ENCODE results near the gene CASP6. TPM values are rescaled to one million over a fixed set of nuclear protein-coding genes. Genes with fewer than 3 reads are reported as not detected.

CASP6 gene
- total and polyA plus RNA-seq, 2 of the 8 experiments (the other 6 are each of a cell fraction or from before 2014, with no cell fraction given): 29.5 to 35.1 TPM

GRCh38 chr4:109671350-109671749 is 31.9 kb downstream of the CASP6 start:
- no peak overlapping the region for H2BK20ac ChIP-seq (ENCODE audit: low read length)
- H3K9me3 ChIP-seq (ENCODE audit: insufficient read depth in 2 of 2, low read depth in 1 of 2, low read length in 1 of 2): no peaks in the 10 kb centered on the region
- no peak overlapping the region for H4K5ac ChIP-seq (ENCODE audit: insufficient read length, low read depth, low read length)
- H2BK15ac ChIP-seq (ENCODE audit: low read length): no peak overlapping the region
- no peak overlapping the region for H2AFZ ChIP-seq (ENCODE audit: low read length)
- H3K18ac ChIP-seq (ENCODE audit: extremely low read depth, low read length): no peak overlapping the region
- no peak overlapping the region for H3K23ac ChIP-seq (ENCODE audit: insufficient read length)
- DNase-seq (ENCODE audit: low read depth in 1 of 2, low spot score in 2 of 2) (no peak), FAIRE-seq (no peak)
- H3K4me1 ChIP-seq (replicated peaks in 1 of 4; ENCODE audit: control insufficient read depth in 3 of 4, insufficient read depth in 4 of 4, low read length in 3 of 4): no peaks in the 10 kb centered on the region
- H2BK5ac ChIP-seq (ENCODE audit: low read depth, low read length): no peak overlapping the region
- no peaks in the 10 kb centered on the region for H3K36me3 ChIP-seq (ENCODE audit: control insufficient read depth in 2 of 4, insufficient read depth in 4 of 4, low read length in 3 of 4)
- H3K4me3 ChIP-seq (ENCODE audit: extremely low read depth in 1 of 4, insufficient read depth in 2 of 4, low read depth in 3 of 4, low read length in 4 of 4): no peak overlapping the region
- no peak overlapping the region for H3K27ac ChIP-seq (ENCODE audit: low read depth, low read length)
- no peak overlapping the region for H2BK12ac ChIP-seq (ENCODE audit: low read depth, low read length)
- ChIA-PET POLR2A (ENCODE audit: partially characterized antibody) (no interaction called here), CTCF (ENCODE audit: partially characterized antibody) (interaction anchor here (0.7 to 1.5 kb wide), 3 partner anchors 12 to 30 kb away, joined by 3 to 5 read pairs (median 4); no protein-coding TSS in a partner anchor)
- H3K27me3 ChIP-seq (replicated peaks in 1 of 4; ENCODE audit: control insufficient read depth in 3 of 4, extremely low read depth in 1 of 4, insufficient read depth in 3 of 4, low read length in 3 of 4): no peaks in the 10 kb centered on the region
- H3K79me2 ChIP-seq (ENCODE audit: control insufficient read depth in 1 of 2, insufficient read depth in 2 of 2, low read length in 2 of 2): no peaks in the 10 kb centered on the region
- H3K79me1 ChIP-seq (ENCODE audit: low read depth, low read length): no peaks in the 10 kb centered on the region
- no peak overlapping the region for H4K91ac ChIP-seq (replicated peaks; ENCODE audit: insufficient read length, low read length)
- H3K23me2 ChIP-seq (ENCODE audit: low read depth, low read length): no peaks in the 10 kb centered on the region; the same call in 1 of the 2 replicates
- no peak overlapping the region for H3K56ac ChIP-seq (replicated peaks; ENCODE audit: insufficient read length, low read depth, low read length)
- no peak overlapping the region for H3K9ac ChIP-seq (replicated peaks in 1 of 4; ENCODE audit: extremely low read depth in 1 of 4, low read depth in 3 of 4, low read length in 3 of 4)
- H3K14ac ChIP-seq (ENCODE audit: insufficient read length): no peak overlapping the region
- H3K4me2 ChIP-seq (ENCODE audit: insufficient read depth in 1 of 2, low read depth in 2 of 2, low read length in 2 of 2): no peak overlapping the region
- H4K8ac ChIP-seq (ENCODE audit: extremely low read depth, insufficient read depth, low read length): no peak overlapping the region
- no peak overlapping the region for H3K4ac ChIP-seq (replicated peaks; ENCODE audit: insufficient read length, low read depth, low read length)
- H4K20me1 ChIP-seq (replicated peaks in 1 of 2; ENCODE audit: control insufficient read depth in 1 of 2, insufficient read depth in 2 of 2, low read length in 2 of 2): no peaks in the 10 kb centered on the region
- no peak overlapping the region for H2AK5ac ChIP-seq (ENCODE audit: low read depth, low read length)
- no peak overlapping the region for H2BK120ac ChIP-seq (replicated peaks; ENCODE audit: low read depth, low read length)
- TF ChIP-seq RNF2 (IDR thresholded peaks at IDR 0.05; ENCODE audit: borderline replicate concordance, low read depth, low read length, missing control alignments, poor library complexity, severe bottlenecking) (no peak), GABPA (IDR thresholded peaks at IDR 0.05; ENCODE audit: borderline replicate concordance, insufficient read depth, low read length) (no peak), CBX8 (IDR thresholded peaks at IDR 0.05; ENCODE audit: borderline replicate concordance, low read depth, low read length) (no peak), CHD2 (IDR thresholded peaks at IDR 0.05; ENCODE audit: low read length) (no peak), CTBP2 (IDR thresholded peaks at IDR 0.05; ENCODE audit: borderline replicate concordance, insufficient read depth, insufficient read length, low read length) (no peak), HDAC6 (IDR thresholded peaks at IDR 0.05; ENCODE audit: low read depth, low read length) (no peak), SIX5 (IDR thresholded peaks at IDR 0.05; ENCODE audit: low read depth, low read length) (no peak), SAP30 (IDR thresholded peaks at IDR 0.05; ENCODE audit: insufficient read depth, insufficient replicate concordance, low read length) (no peak), EP300 (IDR thresholded peaks at IDR 0.05; ENCODE audit: borderline replicate concordance in 1 of 2, low read depth in 2 of 2, low read length in 2 of 2) (no peak), ATF2 (IDR thresholded peaks at IDR 0.05; ENCODE audit: low read length) (no peak), CHD1 (IDR thresholded peaks at IDR 0.05; ENCODE audit: low read depth, low read length) (no peak)
